Thoracic aorta (tissue), 2 donors: ENCODE measurements around the gene PSMC6. TPM values are rescaled to one million over a fixed set of nuclear protein-coding genes. Genes with fewer than 3 reads are reported as not detected.

Experiments used
- ATAC-seq: fragments of 150-250 bp; one replicate; pipeline ENCODE4 v1.8.0; 2017; ENCODE audit warnings: low read depth; ENCODE audit not compliant: insufficient number of reproducible peaks, low FRiP score
- DNase-seq: peaks from one replicate; pipeline ENCODE4 v3.0.0-alpha.2; 2020; ENCODE audit warnings: low spot score
- H3K27ac ChIP-seq, 2 donors: fragments of 200-600 bp; sonication (generic); 1 replicate in 1 of 2; 2 replicates in 1 of 2; pipeline ENCODE4 v1.5.1; 2016; ENCODE audit warnings: mild to moderate bottlenecking in 2 of 2, moderate library complexity in 2 of 2
- H3K27me3 ChIP-seq: fragments of 200-600 bp; sonication (generic); replicated peaks from 2 replicates; pipeline ENCODE4 v1.6.0; 2016; ENCODE audit warnings: mild to moderate bottlenecking; ENCODE audit not compliant: insufficient read depth
- H3K36me3 ChIP-seq: fragments of 200-600 bp; sonication (generic); one replicate; pipeline ENCODE4 v1.5.1; 2016
- H3K4me1 ChIP-seq, 2 donors: fragments of 200-600 bp; sonication (generic); 1 replicate in 1 of 2; 2 replicates in 1 of 2; pipeline versions ENCODE4 v1.5.1 to v1.6.0; 2016; ENCODE audit warnings: low read depth in 2 of 2, mild to moderate bottlenecking in 1 of 2; ENCODE audit not compliant: control insufficient read depth in 1 of 2
- H3K4me3 ChIP-seq: fragments of 200-600 bp; sonication (generic); 2 replicates; pipeline ENCODE4 v1.5.1; 2016; ENCODE audit warnings: mild to moderate bottlenecking
- H3K9me3 ChIP-seq: fragments of 200-600 bp; sonication (generic); 2 replicates; pipeline ENCODE4 v1.5.1; 2016
- total RNA-seq, 2 donors: library from RNA; depleted of rRNA; stranded (reverse); fragments of >200 nt; gene quantifications; one replicate each; pipeline versions ENCODE4 v1.1.0 to v1.2.3, GENCODE V29; 2016
- TF ChIP-seq, protein P1 (sequence below): fragments of 200-600 bp; sonication (generic); IDR thresholded peaks from one replicate; pipeline ENCODE4 v1.5.1; 2019; ENCODE audit warnings: antibody characterized with exemption

PSMC6 gene
- total RNA-seq, 2 donors from 2014 or later: 59.0 to 89.0 TPM

DNA sequence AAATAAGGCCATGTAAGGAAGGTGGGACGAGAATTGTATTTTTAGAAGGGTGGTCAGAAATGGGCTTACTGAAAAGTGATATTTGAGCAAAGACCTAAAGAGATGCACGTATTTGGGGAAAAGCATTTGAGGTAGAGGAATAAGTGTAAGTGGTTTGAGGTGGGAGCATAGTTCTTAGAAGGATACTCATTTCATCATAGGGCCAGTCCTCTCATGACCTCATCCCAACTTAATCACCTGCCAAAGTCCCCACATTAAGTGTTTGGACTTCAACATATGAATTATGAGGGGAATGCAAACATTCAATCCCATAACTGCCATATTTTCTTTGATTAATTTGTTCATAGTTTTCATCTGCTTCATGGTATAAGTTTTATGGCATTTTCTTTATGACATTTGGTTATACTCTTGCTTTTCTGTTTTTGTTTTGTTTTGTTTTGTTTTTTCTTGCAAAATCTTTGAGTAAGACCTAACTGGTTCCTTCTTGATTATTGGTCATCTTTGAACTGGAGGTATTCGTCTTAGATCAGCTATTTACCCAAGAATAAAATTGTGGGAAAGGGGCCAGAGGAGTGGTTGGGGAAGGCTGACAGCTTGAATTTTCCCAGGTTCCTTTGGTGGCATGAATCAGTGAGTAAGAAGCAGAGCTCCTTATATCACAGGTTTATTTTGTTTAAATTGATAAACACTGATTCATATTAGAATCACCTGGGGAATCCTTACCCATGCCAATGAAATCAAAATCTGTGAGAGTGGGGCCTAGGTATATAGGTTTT, 60.2 kb downstream of the PSMC6 start:
- no peak for ATAC-seq
- TF ChIP-seq, protein P1, sequence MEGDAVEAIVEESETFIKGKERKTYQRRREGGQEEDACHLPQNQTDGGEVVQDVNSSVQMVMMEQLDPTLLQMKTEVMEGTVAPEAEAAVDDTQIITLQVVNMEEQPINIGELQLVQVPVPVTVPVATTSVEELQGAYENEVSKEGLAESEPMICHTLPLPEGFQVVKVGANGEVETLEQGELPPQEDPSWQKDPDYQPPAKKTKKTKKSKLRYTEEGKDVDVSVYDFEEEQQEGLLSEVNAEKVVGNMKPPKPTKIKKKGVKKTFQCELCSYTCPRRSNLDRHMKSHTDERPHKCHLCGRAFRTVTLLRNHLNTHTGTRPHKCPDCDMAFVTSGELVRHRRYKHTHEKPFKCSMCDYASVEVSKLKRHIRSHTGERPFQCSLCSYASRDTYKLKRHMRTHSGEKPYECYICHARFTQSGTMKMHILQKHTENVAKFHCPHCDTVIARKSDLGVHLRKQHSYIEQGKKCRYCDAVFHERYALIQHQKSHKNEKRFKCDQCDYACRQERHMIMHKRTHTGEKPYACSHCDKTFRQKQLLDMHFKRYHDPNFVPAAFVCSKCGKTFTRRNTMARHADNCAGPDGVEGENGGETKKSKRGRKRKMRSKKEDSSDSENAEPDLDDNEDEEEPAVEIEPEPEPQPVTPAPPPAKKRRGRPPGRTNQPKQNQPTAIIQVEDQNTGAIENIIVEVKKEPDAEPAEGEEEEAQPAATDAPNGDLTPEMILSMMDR: no peak
- Histone ChIP-seq H3K9me3 (no peaks in the 10 kb centered on the region), H3K4me3 (no peak overlapping the region), H3K4me1 (peaks cover 0 to 6% of the 10 kb centered on the region in 2 donors), H3K36me3 (peaks cover 10% of the 10 kb centered on the region), H3K27ac (no peak overlapping the region), H3K27me3 (no peaks in the 10 kb centered on the region)
- no peak for DNase-seq

DNA sequence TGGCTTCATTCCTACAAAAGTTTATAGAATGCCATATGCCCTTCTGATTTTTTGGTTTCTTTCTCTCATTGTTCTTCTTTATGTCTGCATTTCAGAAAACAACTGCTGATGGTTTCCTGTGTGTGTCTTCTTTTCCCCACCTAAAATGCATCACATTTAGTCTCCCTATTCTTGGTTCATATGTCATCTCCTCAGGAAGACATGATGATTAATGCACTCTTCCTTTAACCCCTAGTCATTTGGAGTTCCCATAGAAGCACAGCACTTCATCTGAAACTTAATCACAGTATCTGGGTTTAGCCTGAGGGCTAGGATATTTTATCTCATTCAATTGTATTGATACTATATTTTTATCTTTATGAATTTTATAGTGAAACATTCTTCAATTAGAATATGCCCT, 62.9 kb downstream of the PSMC6 start:
- TF ChIP-seq, protein P1: no peak
- H3K27ac ChIP-seq: no peak overlapping the region
- H3K4me3 ChIP-seq: no peak overlapping the region
- ATAC-seq: no peak
- DNase-seq: no peak
- peaks cover 0 to 4% of the 10 kb centered on the region in 2 donors for H3K4me1 ChIP-seq
- H3K9me3 ChIP-seq: no peaks in the 10 kb centered on the region
- H3K27me3 ChIP-seq: no peaks in the 10 kb centered on the region
- peaks cover 10% of the 10 kb centered on the region for H3K36me3 ChIP-seq

DNA sequence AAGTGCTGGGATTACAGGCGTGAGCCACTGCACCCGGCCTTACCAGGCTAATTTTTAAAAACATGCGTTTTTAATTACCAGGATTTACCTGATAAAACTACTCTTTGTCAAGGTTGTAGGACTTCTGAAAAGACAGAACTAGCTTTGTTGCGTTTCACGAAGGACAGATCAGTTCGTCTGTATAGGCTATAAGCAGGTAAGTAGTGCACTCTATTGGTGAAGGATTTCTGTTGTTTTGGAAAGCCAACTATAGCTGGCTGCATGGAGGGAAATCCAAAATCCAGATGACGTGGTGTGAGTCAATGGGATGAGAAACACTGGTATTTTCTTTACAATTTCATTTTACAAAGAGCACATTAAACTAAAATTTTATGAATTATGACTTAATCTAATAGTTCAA, 69.8 kb downstream of the PSMC6 start:
- H3K27me3 ChIP-seq: no peaks in the 10 kb centered on the region
- H3K27ac ChIP-seq: no peak overlapping the region
- DNase-seq: no peak
- ATAC-seq: no peak
- H3K36me3 ChIP-seq: peaks cover 28% of the 10 kb centered on the region
- no peaks in the 10 kb centered on the region for H3K9me3 ChIP-seq
- no peak overlapping the region for H3K4me3 ChIP-seq
- H3K4me1 ChIP-seq: peaks cover 0 to 4% of the 10 kb centered on the region in 2 donors
- TF ChIP-seq, protein P1: no peak

Other genes with a start within 250 kb of the PSMC6 start
- 10 to 100 TPM in 1 of 2 donors, 1 to 10 TPM in 1; 8.1 to 10.5 TPM for gene TXNDC16, start 154.7 kb upstream of the PSMC6 start, total RNA-seq
- gene GPR137C, start 154.4 kb upstream of the PSMC6 start, total RNA-seq: under 1 TPM; 0.14 to 0.99 TPM
- 10 to 100 TPM; 32.6 to 63.8 TPM for gene ERO1A, start 11.6 kb upstream of the PSMC6 start, total RNA-seq
- gene STYX, start 23.0 kb downstream of the PSMC6 start, total RNA-seq: 10 to 100 TPM; 14.1 to 19.3 TPM
- gene GNPNAT1, start 84.4 kb downstream of the PSMC6 start, total RNA-seq: 10 to 100 TPM; 15.8 to 78.2 TPM
- 100 to 1,000 TPM; 197 to 225 TPM for gene FERMT2, start 243.8 kb downstream of the PSMC6 start, total RNA-seq